ENCODE data around the gene SST. TPM values are rescaled to one million over a fixed set of nuclear protein-coding genes. Genes with fewer than 3 reads are reported as not detected.

SST gene
- total and polyA plus RNA-seq, 12 donors = 0.23 TPM; not detected in 11

- ATAC-seq (no peak), DNase-seq (no peak)
- Histone ChIP-seq H3K27me3 (peaks cover 0 to 20% (median 18%) of the 10 kb centered on the region in 7 donors), H3K36me3 (no peaks in the 10 kb centered on the region), H3K27ac (no peak overlapping the region), H3K4me1 (no peaks in the 10 kb centered on the region), H3K9me3 (no peaks in the 10 kb centered on the region), H3K4me3 (no peak overlapping the region)
- no peak for TF ChIP-seq CTCF (IDR thresholded peaks at IDR 0.05)
- 34 to 49% methylated on average over 4 of the region's 4 CpGs for WGBS, 2 donors
- intact Hi-C loops (cut with DNase I) = no loop called here
Measured at GRCh38 chr3:187624588-187624987, 45.6 kb downstream of the SST start.

GRCh38 chr3:187623285-187623814 lies 46.8 kb downstream of the SST start:
- intact Hi-C loops (cut with DNase I) = no loop called here
- no peaks in the 10 kb centered on the region for H3K4me1 ChIP-seq
- 58 to 61% methylated on average over 5 of the region's 5 CpGs for WGBS, 2 donors
- no peak overlapping the region for H3K27ac ChIP-seq
- DNase-seq (no peak), ATAC-seq (no peak)
- no peaks in the 10 kb centered on the region for H3K9me3 ChIP-seq
- H3K4me3 ChIP-seq = no peak overlapping the region
- peaks cover 0 to 20% (median 18%) of the 10 kb centered on the region in 7 donors for H3K27me3 ChIP-seq
- TF ChIP-seq CTCF (IDR thresholded peaks at IDR 0.05) = no peak
- no peaks in the 10 kb centered on the region for H3K36me3 ChIP-seq

- H3K4me1 ChIP-seq = no peaks in the 10 kb centered on the region
- H3K36me3 ChIP-seq = no peaks in the 10 kb centered on the region
- peaks cover 0 to 20% (median 18%) of the 10 kb centered on the region in 7 donors for H3K27me3 ChIP-seq
- WGBS, 2 donors = 70 to 72% methylated on average over 2 of the region's 2 CpGs
- ATAC-seq (no peak), DNase-seq (no peak)
- H3K9me3 ChIP-seq = no peaks in the 10 kb centered on the region
- H3K27ac ChIP-seq = no peak overlapping the region
- intact Hi-C loops (cut with DNase I) = no loop called here
- no peak overlapping the region for H3K4me3 ChIP-seq
- TF ChIP-seq CTCF (IDR thresholded peaks at IDR 0.05) = no peak
Measured at GRCh38 chr3:187621881-187622280, 48.3 kb downstream of the SST start.

- no peak for TF ChIP-seq CTCF (IDR thresholded peaks at IDR 0.05)
- no peak for ATAC-seq
- Histone ChIP-seq H3K4me1 (no peaks in the 10 kb centered on the region), H3K9me3 (no peaks in the 10 kb centered on the region), H3K4me3 (no peak overlapping the region), H3K36me3 (no peaks in the 10 kb centered on the region), H3K27ac (no peak overlapping the region), H3K27me3 (peaks cover 0 to 20% (median 9%) of the 10 kb centered on the region in 7 donors)
- intact Hi-C loops (cut with DNase I) = loop anchor here in 6 of 10 donors (5.0 to 10.0 kb wide), 4 partner anchors 58 to 305 kb away; no protein-coding TSS in a partner anchor
- no peak for DNase-seq
- WGBS, 2 donors = 65 to 85% methylated on average over 2 of the region's 2 CpGs
Measured at GRCh38 chr3:187619461-187619860, 50.7 kb downstream of the SST start.

Other genes starting within 250 kb of the SST start
- gene RTP2, start 32.2 kb upstream of the SST start, total RNA-seq = not detected
- gene RTP2, start 32.2 kb upstream of the SST start, polyA plus RNA-seq = not detected
- gene BCL6, start 75.1 kb upstream of the SST start, total RNA-seq = 100 to 1,000 TPM in 2 of 10 donors, 10 to 100 TPM in 8; 27.9 to 154 (median 51.7) TPM
- 10 to 100 TPM; 33.9 to 52.2 TPM for gene BCL6, start 75.1 kb upstream of the SST start, polyA plus RNA-seq

Data from heart right ventricle (tissue), 16 donors.